GM19043 (cell line): ENCODE measurements around the gene WFDC13.
"Not testable (repeated sequence)": the region's sequence is repeated elsewhere in the genome, so short reads cannot be mapped to it uniquely, and the experiment has no call there.

Experiments used
- ATAC-seq: cut with Tn5 transposase; IDR thresholded peaks from one replicate; pipeline ENCODE4 v1.9.1; 2021; ENCODE audit warnings: low read depth; ENCODE audit not compliant: unreplicated experiment

WFDC13 gene

GRCh38 chr20:45701873-45702272 is at the start of gene WFDC13:
TSS of gene WFDC13 (plus strand) at chr20:45702038. CDS start at chr20:45702124, 86 bp downstream.
- no peak for ATAC-seq

- ATAC-seq, result not testable (repeated sequence)
Observed at GRCh38 chr20:45657038-45657437, 44.8 kb upstream of the WFDC13 start.

GRCh38 chr20:45670139-45670538 is 31.7 kb upstream of the WFDC13 start, which contains the start of gene WFDC11:
TSS of gene WFDC11 (minus strand) at chr20:45670239. CDS start at chr20:45650600, 19,639 bp downstream.
- ATAC-seq, result no peak

- no peak for ATAC-seq
Observed at GRCh38 chr20:45672765-45673164, 29.1 kb upstream of the WFDC13 start.

GRCh38 chr20:45679650-45680049 is 22.2 kb upstream of the WFDC13 start:
- ATAC-seq, result no peak

GRCh38 chr20:45685896-45686295 is 15.9 kb upstream of the WFDC13 start:
- ATAC-seq, result no peak

- ATAC-seq, result not testable (repeated sequence)
Observed at GRCh38 chr20:45693346-45693745, 8.5 kb upstream of the WFDC13 start.

- no peak for ATAC-seq
Observed at GRCh38 chr20:45695496-45695895, 6.3 kb upstream of the WFDC13 start.

- ATAC-seq, result no peak
Observed at GRCh38 chr20:45701104-45701503, 734 bp upstream of the WFDC13 start.

GRCh38 chr20:45704969-45705637 is 3.3 kb downstream of the WFDC13 start, which contains the start of gene WFDC10B:
TSS of gene WFDC10B (minus strand) at chr20:45705019. CDS start at chr20:45685992, 19,027 bp downstream.
- no peak for ATAC-seq

GRCh38 chr20:45716141-45716688 is 14.4 kb downstream of the WFDC13 start:
- not testable (repeated sequence) for ATAC-seq

GRCh38 chr20:45722047-45722446 is 20.2 kb downstream of the WFDC13 start, which contains the start of gene SPINT4:
TSS of gene SPINT4 (plus strand) at chr20:45722347. CDS start at chr20:45722368, 21 bp downstream.
- no peak for ATAC-seq

GRCh38 chr20:45725134-45725533 is 23.3 kb downstream of the WFDC13 start:
- ATAC-seq, result no peak

- no peak for ATAC-seq
Observed at GRCh38 chr20:45727044-45727443, 25.2 kb downstream of the WFDC13 start.

- ATAC-seq, result no peak
Observed at GRCh38 chr20:45732199-45732598, 30.4 kb downstream of the WFDC13 start.

GRCh38 chr20:45735552-45735951 is 33.7 kb downstream of the WFDC13 start:
- no peak for ATAC-seq

- ATAC-seq, result no peak
Observed at GRCh38 chr20:45735988-45736387, 34.1 kb downstream of the WFDC13 start.

GRCh38 chr20:45742596-45742995 is 40.8 kb downstream of the WFDC13 start:
- ATAC-seq, result no peak

- ATAC-seq, result no peak
Observed at GRCh38 chr20:45745015-45745414, 43.2 kb downstream of the WFDC13 start.

GRCh38 chr20:45751721-45752120 is 49.9 kb downstream of the WFDC13 start:
- no peak for ATAC-seq

- no peak for ATAC-seq
Observed at GRCh38 chr20:45752746-45753145, 50.9 kb downstream of the WFDC13 start.

GRCh38 chr20:45758096-45758495 is 56.3 kb downstream of the WFDC13 start:
- ATAC-seq, result no peak
